Activated CD4-positive, CD25-positive, alpha-beta regulatory T cell treated with anti-CD3 and anti-CD28 coated beads, Interleukin-2, amount 50 U/mL, for 24 hours (primary cell): ENCODE data around the gene NAT9.

Experiments used
- ATAC-seq, 2 donors: fragments of 150-1000 bp; cut with Tn5 transposase; one replicate each; pipeline ENCODE4 v1.10.0; 2021; ENCODE audit warnings: mild to moderate bottlenecking in 1 of 2, moderate library complexity in 1 of 2

Gene NAT9

GRCh38 chr17:74725111-74725510 lies 51.0 kb downstream of the NAT9 start:
- no peak for ATAC-seq

GRCh38 chr17:74723891-74724290 lies 52.3 kb downstream of the NAT9 start:
- ATAC-seq, result no peak

GRCh38 chr17:74722782-74723181 lies 53.4 kb downstream of the NAT9 start:
- ATAC-seq, result no peak
